Mucosa of gallbladder (tissue), 1 donor: ENCODE results near the gene KIF1A. TPM values are rescaled to one million over a fixed set of nuclear protein-coding genes. Genes with fewer than 3 reads are reported as not detected.

Experiments used
- DNase-seq: peaks from one replicate; pipeline ENCODE4 v3.0.0-alpha.2; 2020; ENCODE audit warnings: low spot score
- total RNA-seq: library from RNA; stranded (reverse); gene quantifications from one replicate; pipeline ENCODE4 v1.2.1, GENCODE V29; 2021
- donor health status: DM: no; HTN: no; CAD: no.

Gene KIF1A, protein sequence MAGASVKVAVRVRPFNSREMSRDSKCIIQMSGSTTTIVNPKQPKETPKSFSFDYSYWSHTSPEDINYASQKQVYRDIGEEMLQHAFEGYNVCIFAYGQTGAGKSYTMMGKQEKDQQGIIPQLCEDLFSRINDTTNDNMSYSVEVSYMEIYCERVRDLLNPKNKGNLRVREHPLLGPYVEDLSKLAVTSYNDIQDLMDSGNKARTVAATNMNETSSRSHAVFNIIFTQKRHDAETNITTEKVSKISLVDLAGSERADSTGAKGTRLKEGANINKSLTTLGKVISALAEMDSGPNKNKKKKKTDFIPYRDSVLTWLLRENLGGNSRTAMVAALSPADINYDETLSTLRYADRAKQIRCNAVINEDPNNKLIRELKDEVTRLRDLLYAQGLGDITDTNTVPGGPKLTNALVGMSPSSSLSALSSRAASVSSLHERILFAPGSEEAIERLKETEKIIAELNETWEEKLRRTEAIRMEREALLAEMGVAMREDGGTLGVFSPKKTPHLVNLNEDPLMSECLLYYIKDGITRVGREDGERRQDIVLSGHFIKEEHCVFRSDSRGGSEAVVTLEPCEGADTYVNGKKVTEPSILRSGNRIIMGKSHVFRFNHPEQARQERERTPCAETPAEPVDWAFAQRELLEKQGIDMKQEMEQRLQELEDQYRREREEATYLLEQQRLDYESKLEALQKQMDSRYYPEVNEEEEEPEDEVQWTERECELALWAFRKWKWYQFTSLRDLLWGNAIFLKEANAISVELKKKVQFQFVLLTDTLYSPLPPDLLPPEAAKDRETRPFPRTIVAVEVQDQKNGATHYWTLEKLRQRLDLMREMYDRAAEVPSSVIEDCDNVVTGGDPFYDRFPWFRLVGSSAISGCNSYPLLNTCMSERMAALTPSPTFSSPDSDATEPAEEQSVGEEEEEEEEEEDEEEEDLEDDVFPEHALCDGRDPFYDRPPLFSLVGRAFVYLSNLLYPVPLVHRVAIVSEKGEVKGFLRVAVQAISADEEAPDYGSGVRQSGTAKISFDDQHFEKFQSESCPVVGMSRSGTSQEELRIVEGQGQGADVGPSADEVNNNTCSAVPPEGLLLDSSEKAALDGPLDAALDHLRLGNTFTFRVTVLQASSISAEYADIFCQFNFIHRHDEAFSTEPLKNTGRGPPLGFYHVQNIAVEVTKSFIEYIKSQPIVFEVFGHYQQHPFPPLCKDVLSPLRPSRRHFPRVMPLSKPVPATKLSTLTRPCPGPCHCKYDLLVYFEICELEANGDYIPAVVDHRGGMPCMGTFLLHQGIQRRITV (N-terminal part only)
- 1.6 TPM for total RNA-seq

DNA sequence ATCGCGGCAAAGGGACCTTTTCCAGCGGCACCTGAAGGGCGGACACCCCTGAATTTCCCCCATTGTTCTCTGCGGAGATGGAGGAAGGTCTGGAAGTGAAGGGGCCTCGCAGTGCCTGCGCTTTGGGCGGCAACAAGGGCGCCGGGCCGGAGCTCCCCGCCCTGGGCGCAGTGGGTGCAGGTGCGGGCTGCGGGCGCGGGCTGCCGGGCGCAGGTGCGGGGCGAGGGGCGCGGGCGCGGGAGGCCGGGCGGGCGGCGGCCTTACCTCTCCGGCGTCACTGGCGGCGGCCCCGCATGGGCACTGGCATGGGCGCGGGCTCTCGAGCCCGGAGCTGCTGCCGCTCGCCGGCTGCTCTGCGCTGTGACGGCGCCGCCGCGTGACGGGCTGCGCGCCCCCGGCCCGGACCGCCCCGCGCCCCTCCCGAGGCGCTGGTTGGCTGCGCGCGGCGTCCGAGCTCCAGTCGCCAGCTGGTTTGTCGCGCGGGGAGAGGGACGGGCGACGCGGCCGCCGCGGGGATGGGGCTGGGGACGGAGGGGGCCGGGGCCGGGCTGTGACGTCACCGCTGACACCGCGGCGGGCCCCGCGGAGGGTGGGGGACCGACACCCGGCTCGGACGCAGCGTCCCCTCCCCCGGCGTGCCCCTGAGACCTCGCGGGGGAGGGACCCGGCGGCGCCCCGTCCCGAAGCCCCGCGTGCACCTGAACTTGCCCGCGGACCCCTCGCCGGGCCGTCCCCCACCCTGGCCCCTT lies at the start of gene KIF1A:
Gene KIF1A (minus strand): TSS at position 362 of the 749 bp plus-strand sequence. CDS start 22,467 bp downstream, outside the sequence.
- no peak for DNase-seq

DNA sequence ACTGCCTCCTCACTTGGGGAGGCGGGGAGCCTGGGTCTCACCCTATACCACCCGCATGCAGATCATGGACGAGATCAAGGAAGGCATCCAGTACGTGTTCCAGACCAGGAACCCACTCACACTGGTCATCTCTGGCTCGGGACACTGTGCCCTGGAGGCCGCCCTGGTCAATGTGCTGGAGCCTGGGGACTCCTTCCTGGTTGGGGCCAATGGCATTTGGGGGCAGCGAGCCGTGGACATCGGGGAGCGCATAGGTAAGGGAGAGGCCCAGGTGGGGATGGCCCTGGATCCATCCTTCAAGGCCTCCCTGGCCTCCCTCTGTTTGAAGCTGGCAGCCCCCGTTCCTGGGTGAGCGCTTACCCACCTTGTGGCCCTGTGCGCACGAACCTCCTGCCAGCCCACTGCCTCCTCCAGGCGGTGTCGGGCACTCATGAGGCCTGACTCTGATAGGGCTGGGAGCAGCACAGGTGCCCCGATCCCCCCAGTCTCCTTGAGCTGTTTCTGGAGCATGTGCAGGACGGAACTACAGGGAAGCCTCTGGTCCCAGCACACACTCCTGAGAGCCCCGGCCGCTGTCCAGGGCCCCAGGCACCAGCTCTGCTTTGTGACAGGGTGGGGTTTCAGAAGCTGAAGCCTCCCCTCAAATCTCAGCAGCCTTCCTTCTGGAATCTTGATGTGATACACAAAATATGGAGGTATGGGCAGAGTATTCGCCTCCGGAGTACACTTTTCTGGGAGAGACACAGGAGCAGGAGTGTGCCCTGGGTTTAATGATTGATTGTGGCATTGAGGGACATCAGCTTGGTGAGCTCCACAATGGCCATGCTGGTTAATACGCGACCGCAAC lies 49.3 kb upstream of the KIF1A start:
- no peak for DNase-seq

DNA sequence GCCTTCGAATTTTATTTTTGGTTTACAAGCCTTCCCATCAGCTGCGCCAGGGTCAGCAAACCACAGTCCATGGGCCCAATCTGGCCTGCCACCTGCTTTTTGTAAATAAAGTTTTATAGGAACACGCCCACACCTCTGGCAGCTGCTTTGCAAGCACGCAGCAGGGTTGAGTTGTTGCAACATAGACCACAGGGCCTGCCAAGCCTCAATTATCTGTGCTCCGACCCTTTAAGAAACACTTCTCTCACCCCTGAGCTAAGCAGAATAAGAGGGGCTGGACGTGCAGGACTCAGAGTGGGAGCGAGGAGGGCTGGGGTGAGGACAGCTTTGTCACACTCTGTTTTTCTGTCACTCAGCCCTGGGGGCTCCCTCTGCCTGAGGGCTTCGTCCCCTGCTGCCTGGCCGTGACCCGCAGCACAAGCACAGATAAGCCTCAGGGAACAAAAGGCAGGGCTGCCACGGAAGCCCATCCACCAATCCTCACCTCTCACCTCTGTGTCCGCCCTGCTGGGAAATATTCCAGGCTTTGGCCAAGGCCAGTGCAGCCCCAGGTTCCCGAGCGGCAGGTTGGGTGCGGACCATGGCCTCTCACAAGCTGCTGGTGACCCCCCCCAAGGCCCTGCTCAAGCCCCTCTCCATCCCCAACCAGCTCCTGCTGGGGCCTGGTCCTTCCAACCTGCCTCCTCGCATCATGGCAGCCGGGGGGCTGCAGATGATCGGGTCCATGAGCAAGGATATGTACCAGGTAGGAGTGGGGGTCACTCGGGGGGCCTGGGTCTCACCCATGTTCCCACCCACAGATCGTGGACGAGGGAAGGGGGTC lies 48.5 kb upstream of the KIF1A start, which contains the start of gene AGXT:
Gene AGXT (plus strand): TSS at position 539 of the 823 bp plus-strand sequence. CDS start 42 bp downstream, at position 581.
- no peak for DNase-seq

DNA sequence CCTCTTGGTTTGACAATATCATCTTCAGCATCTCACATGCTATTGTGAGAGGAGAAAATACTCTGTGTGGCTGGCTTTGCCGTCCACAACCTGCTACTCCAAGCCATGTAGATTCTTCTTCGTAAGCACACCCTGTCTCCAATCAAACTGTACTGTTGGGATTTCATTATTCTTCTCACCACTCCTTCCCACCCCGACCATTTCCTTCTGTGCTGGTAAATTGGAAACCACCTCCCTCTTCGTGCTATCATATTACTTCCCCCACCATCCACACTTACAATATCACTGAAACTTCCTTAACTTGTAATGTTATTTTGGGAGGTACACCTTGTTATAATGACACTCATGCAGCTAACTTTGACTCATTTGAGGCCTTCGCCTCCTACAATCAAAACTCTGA lies 45.4 kb upstream of the KIF1A start:
- no peak for DNase-seq

DNA sequence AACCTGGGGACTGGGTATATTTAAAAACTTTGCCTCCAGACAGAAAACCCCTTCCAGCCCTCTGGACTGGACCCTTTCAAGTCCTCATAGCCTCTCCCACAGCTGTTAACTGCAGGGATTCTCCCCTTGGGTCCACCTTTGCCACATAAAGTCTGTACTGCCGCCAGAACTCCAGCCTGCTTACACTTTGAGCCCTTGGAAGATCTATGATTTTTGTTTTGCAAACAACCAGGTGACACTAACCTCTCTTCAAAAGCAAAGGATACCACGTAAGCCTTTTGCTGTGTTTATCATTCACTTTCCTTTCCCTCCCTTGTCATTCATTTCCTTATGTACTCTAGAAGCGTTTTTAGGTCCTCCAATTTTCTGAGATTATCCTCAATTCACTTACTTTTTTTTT lies 44.5 kb upstream of the KIF1A start:
- DNase-seq: no peak

DNA sequence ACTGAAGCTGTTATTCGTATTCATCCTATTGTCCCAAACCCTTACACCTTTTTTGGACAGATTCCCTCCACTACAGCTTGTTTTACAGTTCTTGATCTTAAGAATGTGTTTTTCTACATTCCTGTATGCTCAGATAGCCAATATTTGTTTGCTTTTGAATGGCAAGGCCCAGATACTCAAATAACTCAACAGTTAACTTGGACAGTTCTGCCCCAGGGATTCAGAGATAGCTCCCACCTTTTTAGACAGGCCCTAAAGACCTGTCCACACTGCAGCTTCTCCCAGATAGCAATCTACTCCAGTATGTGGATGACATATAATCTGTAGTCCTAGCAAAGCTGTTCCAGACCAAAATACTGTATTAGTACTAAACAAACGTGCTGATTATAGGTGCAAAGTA lies 41.5 kb upstream of the KIF1A start:
- no peak for DNase-seq

DNA sequence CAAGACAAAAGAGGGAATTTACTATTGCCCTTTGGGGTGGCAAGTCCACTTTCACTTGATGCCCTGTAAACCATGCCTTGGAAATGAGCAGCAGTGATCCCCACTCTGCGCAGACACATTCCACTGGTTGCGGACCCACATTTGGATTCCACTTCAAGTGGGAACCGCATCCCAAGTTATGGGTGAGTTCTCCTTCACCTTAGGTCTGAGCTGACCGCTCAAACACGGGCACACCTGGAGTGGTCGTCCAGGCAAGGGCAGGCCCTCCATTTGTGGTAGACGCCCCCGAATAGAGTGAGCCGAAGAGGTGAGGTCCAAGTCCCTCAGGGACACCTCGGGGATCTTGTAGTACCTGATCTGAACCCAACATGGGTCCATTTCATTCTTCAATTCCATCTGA lies 38.9 kb upstream of the KIF1A start:
- DNase-seq: no peak

DNA sequence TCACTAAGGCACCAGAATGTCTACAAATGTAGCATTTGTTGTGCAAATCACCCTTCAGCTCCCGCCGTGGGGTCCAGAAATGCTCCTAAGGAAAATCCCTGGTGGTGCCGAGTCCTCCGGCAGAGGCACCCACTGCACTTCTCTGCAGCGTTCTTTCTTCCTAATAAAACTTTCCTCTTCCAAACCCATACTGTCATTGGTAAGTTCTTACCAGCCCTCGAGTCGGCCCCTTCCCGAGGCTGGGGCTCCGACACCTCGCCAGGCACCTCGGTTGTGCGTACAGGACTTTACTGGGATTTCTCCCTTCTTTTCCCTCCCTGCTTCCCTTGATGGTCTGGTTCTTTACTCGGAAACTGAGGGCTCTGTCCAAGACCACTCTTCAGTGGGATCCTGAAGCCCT lies 38.3 kb upstream of the KIF1A start:
- DNase-seq: no peak

DNA sequence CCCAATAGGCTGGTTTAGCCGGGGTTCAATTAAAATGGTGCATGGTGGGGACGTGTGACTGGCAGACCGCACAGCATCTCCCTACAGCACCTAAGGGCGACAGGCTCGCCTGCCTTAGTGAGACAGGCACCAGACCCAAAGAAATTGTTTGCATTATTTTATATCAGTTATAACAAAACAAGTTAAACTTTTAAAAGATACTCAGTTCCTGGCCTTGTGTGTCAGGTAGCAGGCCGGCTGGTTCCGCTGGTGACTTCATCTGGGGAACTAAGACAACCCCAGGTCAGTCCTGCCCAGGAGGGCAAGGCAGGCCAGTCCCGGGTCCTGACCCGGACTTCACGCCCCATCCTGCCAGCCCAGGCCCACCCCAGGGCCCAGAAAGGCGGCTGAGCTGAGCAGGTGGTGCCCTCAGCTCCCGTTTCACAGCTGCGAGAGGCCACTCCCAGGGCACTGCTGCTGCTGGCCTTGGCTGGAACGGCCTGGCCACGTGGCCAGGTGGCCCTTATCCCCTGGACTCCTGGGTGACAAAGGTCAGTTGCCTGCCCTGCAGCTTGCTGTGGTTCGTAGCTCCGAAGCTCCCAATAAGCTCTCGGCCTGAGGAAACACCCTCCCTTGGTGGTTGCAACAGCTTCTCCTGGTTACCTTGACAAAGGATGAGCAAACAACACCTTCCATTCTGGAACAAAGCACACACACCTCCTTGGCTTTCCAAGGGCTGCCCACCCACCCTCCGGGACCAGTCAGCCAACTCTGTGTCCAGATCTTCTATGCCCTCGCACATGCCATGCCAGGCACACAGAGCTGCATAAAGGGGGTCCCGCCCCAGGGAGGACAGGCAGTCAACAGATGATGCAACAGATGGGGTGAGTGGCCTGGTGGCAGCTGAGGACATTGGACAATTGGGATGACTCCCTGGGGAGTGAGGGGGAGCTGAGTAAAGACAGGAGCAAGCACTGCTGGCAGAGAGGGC lies 37.3 kb upstream of the KIF1A start:
- DNase-seq: no peak

DNA sequence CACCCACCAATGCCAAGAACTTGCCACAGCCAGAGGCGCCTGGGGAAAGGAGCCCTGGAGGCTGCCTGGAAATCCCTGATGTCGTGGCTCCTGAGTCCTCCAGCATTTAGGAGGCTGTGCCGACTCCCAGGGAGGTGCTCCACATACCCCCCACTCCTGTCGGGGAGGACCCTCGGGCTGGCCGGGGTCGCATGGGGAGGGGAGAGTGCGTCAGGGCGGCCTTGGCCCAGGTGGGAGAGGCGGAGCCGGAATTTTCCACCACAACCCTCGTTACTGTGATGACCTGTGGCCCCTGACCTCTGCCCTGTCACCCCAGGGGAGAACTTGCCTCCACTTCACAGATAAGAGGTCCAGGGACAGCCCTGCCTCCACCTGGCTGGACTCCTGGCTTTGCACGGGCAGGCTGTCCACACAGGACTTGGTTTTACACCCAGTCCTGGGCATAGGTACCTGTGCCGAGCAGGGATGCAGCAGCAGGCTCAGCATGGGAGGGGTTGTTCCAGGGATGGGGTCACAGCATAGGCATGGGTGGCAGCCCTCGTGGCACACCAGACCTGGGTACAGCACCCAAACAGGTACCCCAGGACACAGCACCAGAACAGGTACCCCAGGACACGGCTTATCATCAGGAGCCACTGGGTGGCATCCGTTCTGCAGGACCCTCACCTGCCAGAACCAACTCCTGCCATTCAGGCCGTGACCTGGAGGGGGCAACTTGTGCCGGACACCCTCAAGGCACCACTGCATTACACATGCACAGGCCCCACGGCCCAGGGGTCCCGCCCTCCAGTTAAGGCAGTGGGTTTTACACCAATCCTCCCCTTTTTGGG lies 36.3 kb upstream of the KIF1A start:
- DNase-seq: no peak

DNA sequence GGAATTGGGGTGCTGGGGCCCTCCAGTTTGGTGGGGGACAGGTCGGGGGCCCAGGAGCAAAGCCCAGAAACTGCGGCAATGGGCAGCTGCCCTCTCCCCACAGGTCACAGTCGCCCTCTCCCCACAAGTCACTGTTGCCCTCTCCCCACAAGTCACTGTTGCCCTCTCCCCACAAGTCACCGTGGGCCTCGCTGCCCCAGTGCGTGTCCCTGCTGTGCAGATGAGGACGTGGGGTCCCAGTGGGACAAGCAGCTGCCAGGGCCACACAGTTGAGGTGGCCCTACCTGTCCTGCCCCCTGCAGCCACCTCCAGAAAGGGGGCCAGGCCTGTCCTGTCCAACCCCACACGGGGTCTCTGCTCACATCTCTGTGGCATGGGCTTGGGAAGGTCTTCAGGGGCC lies 35.7 kb upstream of the KIF1A start:
- DNase-seq: no peak

DNA sequence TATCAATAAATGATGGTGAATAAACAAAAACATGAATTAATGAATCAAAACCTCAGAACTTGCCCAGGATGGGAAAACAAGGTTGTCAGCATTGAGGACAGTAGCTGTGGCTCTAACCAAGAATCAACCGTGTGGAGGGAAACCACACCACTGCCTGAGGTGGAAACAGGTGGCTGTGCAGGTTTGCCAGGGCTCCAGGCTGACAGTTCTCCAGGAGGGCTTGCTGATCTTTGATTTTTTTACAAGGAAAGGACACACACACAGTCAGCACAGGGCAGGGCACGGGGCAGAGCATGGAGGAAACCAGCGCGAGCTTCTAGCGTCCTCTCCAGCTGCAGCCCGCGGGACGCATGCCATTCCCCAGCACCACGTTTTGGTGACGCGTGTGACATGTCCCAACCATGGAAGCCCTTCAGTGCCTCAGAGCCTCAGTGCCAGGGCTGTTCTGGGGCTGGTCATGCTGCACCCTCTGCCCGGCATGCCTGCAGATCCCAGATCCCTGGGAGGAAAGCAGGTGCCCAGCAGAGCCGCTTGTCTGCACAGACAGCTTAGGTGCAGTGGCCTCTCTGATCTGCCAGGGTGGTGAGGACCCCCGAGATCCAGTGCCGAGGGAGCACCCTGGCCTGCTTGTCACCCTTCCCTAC lies 32.8 kb upstream of the KIF1A start:
- no peak for DNase-seq

DNA sequence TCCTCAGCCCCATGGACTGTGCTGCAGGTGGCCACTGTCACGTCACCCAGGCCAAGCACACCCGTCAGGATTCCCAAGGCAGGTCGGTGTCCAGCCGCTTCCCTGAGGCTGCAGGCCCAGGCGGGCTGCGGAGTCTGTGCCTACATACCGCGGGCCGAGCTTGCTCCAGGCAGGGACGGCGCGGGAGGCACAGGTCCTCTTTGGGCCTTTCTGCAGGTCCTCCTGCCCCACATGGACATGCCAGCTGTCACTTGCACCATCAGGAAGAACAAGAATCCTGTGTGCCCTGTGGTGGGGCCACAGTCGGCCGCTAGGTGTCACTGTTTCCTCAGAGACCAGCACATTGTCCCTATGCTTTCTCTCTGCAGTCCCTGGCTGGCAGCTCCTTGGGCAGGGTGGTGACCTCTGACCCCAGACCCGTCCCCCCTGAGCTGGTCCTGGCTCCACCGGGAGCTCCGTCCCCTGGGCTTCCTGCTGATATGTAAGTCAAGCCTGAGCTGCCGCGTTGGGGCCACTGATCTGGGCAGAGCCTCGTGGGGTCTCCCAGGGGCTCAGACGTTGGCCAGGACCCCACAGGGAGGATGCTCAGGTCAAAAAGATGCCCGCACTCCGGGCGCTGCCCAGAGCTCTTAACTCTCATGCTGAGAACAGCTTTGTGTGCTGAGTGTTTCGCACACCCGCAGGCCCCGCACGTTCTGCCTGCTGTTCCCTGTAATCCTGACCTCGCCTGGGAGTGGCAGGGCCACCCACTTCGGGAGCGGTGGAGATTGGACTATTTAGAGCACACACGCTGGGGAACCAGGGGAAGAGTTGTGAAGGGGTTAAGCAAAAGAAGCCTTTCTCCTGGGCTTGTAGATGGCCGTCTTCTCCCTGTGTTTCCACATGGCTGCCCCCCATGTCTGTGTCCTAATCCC lies 31.3 kb upstream of the KIF1A start:
- peak; percentile 86 for DNase-seq

DNA sequence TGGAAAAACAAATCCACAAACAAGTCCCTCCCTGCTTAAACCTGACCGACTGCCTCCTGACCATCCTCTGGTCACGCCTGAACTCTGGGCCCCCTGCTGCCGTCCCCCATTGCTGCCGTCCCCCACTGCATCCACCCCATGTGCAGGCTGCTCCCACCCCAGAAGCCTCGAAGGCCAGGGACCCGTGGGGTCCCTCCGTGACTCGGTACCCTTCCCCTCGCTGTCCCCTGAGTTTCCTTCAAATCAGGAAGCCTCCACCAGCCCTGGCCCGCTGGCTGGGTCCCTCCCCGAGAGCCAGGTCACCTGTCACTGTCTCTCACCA lies 30.7 kb upstream of the KIF1A start:
- DNase-seq: no peak

DNA sequence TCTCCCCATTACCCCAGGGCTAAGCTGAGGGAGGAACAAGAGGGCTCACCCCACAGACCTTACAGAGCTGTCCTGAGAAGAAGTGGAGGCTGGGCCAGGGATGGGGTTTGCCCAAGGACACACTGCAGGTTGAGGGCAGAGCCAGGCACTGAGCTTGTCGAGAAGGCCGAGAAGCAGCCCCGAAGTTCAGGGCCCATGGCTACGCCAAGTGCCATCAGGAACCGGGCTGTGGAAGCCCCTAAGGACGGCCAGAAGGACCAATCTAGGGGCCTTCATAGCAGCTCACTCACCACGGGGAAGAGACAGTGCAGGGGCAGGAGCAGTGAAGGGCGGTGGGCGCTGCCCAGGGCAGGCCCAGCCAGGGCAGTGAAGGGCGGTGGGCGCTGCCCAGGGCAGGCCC lies 30.0 kb upstream of the KIF1A start:
- DNase-seq: no peak
